GM12878 (cell line): ENCODE measurements around the gene ELAVL4.

Experiments used
- CHD1 ChIP-seq: IDR thresholded peaks from 2 replicates; pipeline ENCODE4 v1.6.1; 2012; ENCODE audit warnings: low read depth, low read length, improper control_type of control experiment
- HDAC6 ChIP-seq: fragments of 200-600 bp; sonication (generic); IDR thresholded peaks from one replicate; pipeline ENCODE4 v1.8.0; 2017; ENCODE audit warnings: antibody characterized with exemption; ENCODE audit not compliant: unreplicated experiment
- HDGF ChIP-seq: fragments of 450-650 bp; IDR thresholded peaks from 2 replicates; pipeline ENCODE4 v1.6.1; 2016; ENCODE audit warnings: antibody characterized with exemption
- NR2C1 ChIP-seq: fragments of 450-650 bp; IDR thresholded peaks from 2 replicates; pipeline ENCODE4 v1.6.1; 2017; ENCODE audit warnings: antibody characterized with exemption, mild to moderate bottlenecking, moderate library complexity
- TCF3 ChIP-seq: IDR thresholded peaks from 2 replicates; pipeline ENCODE4 v1.6.1; 2012; ENCODE audit warnings: low read depth, mild to moderate bottlenecking, low read length, borderline replicate concordance; ENCODE audit not compliant: insufficient read depth
- TF ChIP-seq, protein P1 (sequence below), 3 experiments: IDR thresholded peaks in 2 of 3; conservative IDR thresholded peaks in 1 of 3; 2 replicates each; pipeline ENCODE4 v1.5.1; 2011; ENCODE audit warnings: low read depth in 3 of 3, low read length in 3 of 3, mild to moderate bottlenecking in 3 of 3, control low read depth in 2 of 3, moderate library complexity in 2 of 3, inconsistent platforms in 1 of 3, mixed read lengths in 1 of 3; ENCODE audit not compliant: control insufficient read depth in 2 of 3, insufficient read depth in 1 of 3; ENCODE audit errors: extremely low read depth in 1 of 3
- TF ChIP-seq, protein P2 (sequence below): IDR thresholded peaks from 2 replicates; pipeline ENCODE4 v1.6.1; 2012; ENCODE audit warnings: low read depth, low read length, improper control_type of control experiment
- TF ChIP-seq, protein P3 (sequence below): IDR thresholded peaks from 2 replicates; pipeline ENCODE4 v1.6.1; 2011; ENCODE audit warnings: low read depth, mild to moderate bottlenecking, low read length, moderate library complexity, borderline replicate concordance; ENCODE audit errors: extremely low read depth
- TF ChIP-seq, protein P4 (sequence below): IDR thresholded peaks from 2 replicates; pipeline ENCODE4 v1.6.1; 2012; ENCODE audit warnings: low read length, inconsistent platforms

DNA sequence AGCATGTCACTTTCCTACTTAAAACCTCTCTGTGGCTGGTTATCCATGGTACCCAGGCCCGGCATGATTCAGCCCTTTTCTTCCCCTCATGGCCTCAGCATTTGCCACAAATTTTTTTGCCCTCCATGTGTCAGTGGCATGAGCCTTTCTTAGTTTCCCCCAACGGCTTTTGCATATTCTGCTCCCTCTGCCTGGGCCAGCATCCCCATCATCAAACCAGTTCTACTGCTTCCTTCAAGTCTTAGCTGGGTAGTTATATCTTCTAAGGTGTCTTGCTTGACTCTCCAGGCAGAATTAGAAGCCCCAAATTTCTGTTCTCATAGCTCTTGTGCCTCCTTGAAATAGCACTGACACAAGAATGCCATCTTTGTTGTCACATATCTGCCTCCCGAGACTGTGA is 127.9 kb downstream of the ELAVL4 start:
- TF ChIP-seq HDGF (no peak), HDAC6 (no peak), CHD1 (no peak), TCF3 (no peak), NR2C1 (no peak)
- TF ChIP-seq, protein P1, sequence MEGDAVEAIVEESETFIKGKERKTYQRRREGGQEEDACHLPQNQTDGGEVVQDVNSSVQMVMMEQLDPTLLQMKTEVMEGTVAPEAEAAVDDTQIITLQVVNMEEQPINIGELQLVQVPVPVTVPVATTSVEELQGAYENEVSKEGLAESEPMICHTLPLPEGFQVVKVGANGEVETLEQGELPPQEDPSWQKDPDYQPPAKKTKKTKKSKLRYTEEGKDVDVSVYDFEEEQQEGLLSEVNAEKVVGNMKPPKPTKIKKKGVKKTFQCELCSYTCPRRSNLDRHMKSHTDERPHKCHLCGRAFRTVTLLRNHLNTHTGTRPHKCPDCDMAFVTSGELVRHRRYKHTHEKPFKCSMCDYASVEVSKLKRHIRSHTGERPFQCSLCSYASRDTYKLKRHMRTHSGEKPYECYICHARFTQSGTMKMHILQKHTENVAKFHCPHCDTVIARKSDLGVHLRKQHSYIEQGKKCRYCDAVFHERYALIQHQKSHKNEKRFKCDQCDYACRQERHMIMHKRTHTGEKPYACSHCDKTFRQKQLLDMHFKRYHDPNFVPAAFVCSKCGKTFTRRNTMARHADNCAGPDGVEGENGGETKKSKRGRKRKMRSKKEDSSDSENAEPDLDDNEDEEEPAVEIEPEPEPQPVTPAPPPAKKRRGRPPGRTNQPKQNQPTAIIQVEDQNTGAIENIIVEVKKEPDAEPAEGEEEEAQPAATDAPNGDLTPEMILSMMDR (IDR thresholded peaks at IDR 0.05 in 2 of 3, conservative IDR thresholded peaks at IDR 0.05 in 1 of 3; ENCODE audit: control insufficient read depth in 2 of 3, extremely low read depth in 1 of 3, insufficient read depth in 1 of 3, low read depth in 3 of 3, low read length in 3 of 3) = no peak
- TF ChIP-seq, protein P2, sequence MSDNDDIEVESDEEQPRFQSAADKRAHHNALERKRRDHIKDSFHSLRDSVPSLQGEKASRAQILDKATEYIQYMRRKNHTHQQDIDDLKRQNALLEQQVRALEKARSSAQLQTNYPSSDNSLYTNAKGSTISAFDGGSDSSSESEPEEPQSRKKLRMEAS = no peak
- TF ChIP-seq, protein P3, sequence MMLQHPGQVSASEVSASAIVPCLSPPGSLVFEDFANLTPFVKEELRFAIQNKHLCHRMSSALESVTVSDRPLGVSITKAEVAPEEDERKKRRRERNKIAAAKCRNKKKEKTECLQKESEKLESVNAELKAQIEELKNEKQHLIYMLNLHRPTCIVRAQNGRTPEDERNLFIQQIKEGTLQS = no peak
- TF ChIP-seq, protein P4, sequence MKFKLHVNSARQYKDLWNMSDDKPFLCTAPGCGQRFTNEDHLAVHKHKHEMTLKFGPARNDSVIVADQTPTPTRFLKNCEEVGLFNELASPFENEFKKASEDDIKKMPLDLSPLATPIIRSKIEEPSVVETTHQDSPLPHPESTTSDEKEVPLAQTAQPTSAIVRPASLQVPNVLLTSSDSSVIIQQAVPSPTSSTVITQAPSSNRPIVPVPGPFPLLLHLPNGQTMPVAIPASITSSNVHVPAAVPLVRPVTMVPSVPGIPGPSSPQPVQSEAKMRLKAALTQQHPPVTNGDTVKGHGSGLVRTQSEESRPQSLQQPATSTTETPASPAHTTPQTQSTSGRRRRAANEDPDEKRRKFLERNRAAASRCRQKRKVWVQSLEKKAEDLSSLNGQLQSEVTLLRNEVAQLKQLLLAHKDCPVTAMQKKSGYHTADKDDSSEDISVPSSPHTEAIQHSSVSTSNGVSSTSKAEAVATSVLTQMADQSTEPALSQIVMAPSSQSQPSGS = no peak
